Naive B cell (primary cell): ENCODE data around the gene PRKCE. TPM values are rescaled to one million over a fixed set of nuclear protein-coding genes. Genes with fewer than 3 reads are reported as not detected.

ENCODE experiments used
- ATAC-seq, 2 donors: fragments of 150-1000 bp; cut with Tn5 transposase; 2 replicates each; pipeline ENCODE4 v1.10.0; 2021; ENCODE audit warnings: low read depth in 2 of 2, mild to moderate bottlenecking in 2 of 2, moderate library complexity in 2 of 2
- DNase-seq: peaks from one replicate; pipeline ENCODE4 v3.0.0; 2022
- H3K27ac Mint-ChIP-seq, 6 donors: one replicate each; pipeline ENCODE4 v1.8.0; 2020 to 2022; ENCODE audit warnings: mild to moderate bottlenecking in 6 of 6, mixed read lengths in 6 of 6, moderate library complexity in 5 of 6, inconsistent platforms in 2 of 6
- H3K27me3 Mint-ChIP-seq, 3 donors: one replicate each; pipeline ENCODE4 v1.8.0; 2021 to 2022; ENCODE audit warnings: mixed read lengths in 3 of 3, mild to moderate bottlenecking in 1 of 3
- H3K36me3 Mint-ChIP-seq, 2 donors: one replicate each; pipeline ENCODE4 v1.8.0; 2020 to 2022; ENCODE audit warnings: mixed read lengths in 2 of 2, inconsistent platforms in 1 of 2, mild to moderate bottlenecking in 1 of 2
- H3K4me1 Mint-ChIP-seq, 3 donors: one replicate each; pipeline ENCODE4 v1.8.0; 2020 to 2022; ENCODE audit warnings: mixed read lengths in 3 of 3, inconsistent platforms in 1 of 3, mild to moderate bottlenecking in 1 of 3, moderate library complexity in 1 of 3
- H3K4me3 Mint-ChIP-seq, 8 donors: one replicate each; pipeline ENCODE4 v1.8.0; 2020 to 2022; ENCODE audit warnings: mild to moderate bottlenecking in 8 of 8, mixed read lengths in 8 of 8, moderate library complexity in 8 of 8, inconsistent platforms in 2 of 8
- H3K9me3 Mint-ChIP-seq, 7 donors: one replicate each; pipeline ENCODE4 v1.8.0; 2020 to 2022; ENCODE audit warnings: mixed read lengths in 7 of 7, mild to moderate bottlenecking in 5 of 7, inconsistent platforms in 2 of 7, moderate library complexity in 1 of 7
- polyA plus RNA-seq, 6 donors: library from polyadenylated mRNA; unstranded; fragments of 300-500 nt; fragmentation: Illumina TruSeq; gene quantifications; one replicate each; pipeline ENCODE4 v1.2.3, GENCODE V29; 2021; ENCODE audit warnings: low read depth in 6 of 6

Gene PRKCE
- polyA plus RNA-seq, 6 donors from 2014 or later = 14.8 to 33.3 (median 23.2) TPM

- DNase-seq (no peak), ATAC-seq (no peak)
- peak overlapping the region in 3 of 6 donors; percentile 16 to 59 (median 58) for H3K27ac Mint-ChIP-seq
- H3K36me3 Mint-ChIP-seq = peaks cover 0 to 9% of the 10 kb centered on the region in 2 donors
- H3K4me3 Mint-ChIP-seq = peak overlapping the region in 7 of 8 donors; percentile 80 to 99 (median 99)
- peaks cover 52 to 77% (median 66%) of the 10 kb centered on the region in 3 donors for H3K4me1 Mint-ChIP-seq
- H3K27me3 Mint-ChIP-seq = no peaks in the 10 kb centered on the region
- H3K9me3 Mint-ChIP-seq = peaks cover 0 to 4% (median 0%) of the 10 kb centered on the region in 7 donors
Observed at GRCh38 chr2:45654250-45654649, 2.8 kb downstream of the PRKCE start.

GRCh38 chr2:45661828-45662227, 10.4 kb downstream of the PRKCE start:
- Mint-ChIP-seq H3K4me1 (peaks cover 54 to 85% (median 83%) of the 10 kb centered on the region in 3 donors), H3K27me3 (no peaks in the 10 kb centered on the region), H3K36me3 (peaks cover 9 to 10% of the 10 kb centered on the region in 2 donors), H3K4me3 (peak overlapping the region in 2 of 8 donors; percentile 33 to 36), H3K27ac (peak overlapping the region in 1 of 6 donors; percentile 9), H3K9me3 (no peaks in the 10 kb centered on the region)
- ATAC-seq (no peak), DNase-seq (no peak)

- Mint-ChIP-seq H3K27ac (peak overlapping the region in 1 of 6 donors; percentile 59), H3K36me3 (peaks cover 3 to 16% of the 10 kb centered on the region in 2 donors)
Observed at GRCh38 chr2:45664635-45665261, 13.3 kb downstream of the PRKCE start.

GRCh38 chr2:45668509-45668908, 17.0 kb downstream of the PRKCE start:
- H3K27ac Mint-ChIP-seq = peak overlapping the region in 1 of 6 donors; percentile 18
- DNase-seq (no peak), ATAC-seq (no peak)
- H3K4me1 Mint-ChIP-seq = peaks cover 39 to 65% (median 55%) of the 10 kb centered on the region in 3 donors
- H3K36me3 Mint-ChIP-seq = peaks cover 8 to 15% of the 10 kb centered on the region in 2 donors
- no peaks in the 10 kb centered on the region for H3K9me3 Mint-ChIP-seq
- no peaks in the 10 kb centered on the region for H3K27me3 Mint-ChIP-seq
- H3K4me3 Mint-ChIP-seq = no peak overlapping the region

More at GRCh38 chr2:45664635-45665261, 13.3 kb downstream of the PRKCE start:
- no peak for ATAC-seq
- Mint-ChIP-seq H3K4me3 (no peak overlapping the region), H3K27me3 (no peaks in the 10 kb centered on the region), H3K9me3 (no peaks in the 10 kb centered on the region), H3K4me1 (peaks cover 44 to 78% (median 70%) of the 10 kb centered on the region in 3 donors)
- no peak for DNase-seq

- H3K36me3 Mint-ChIP-seq = peaks cover 8 to 15% of the 10 kb centered on the region in 2 donors
- peak overlapping the region in 3 of 6 donors; percentile 18 to 72 (median 44) for H3K27ac Mint-ChIP-seq
- H3K9me3 Mint-ChIP-seq = no peaks in the 10 kb centered on the region
- no peak for DNase-seq
- no peak overlapping the region for H3K4me3 Mint-ChIP-seq
- ATAC-seq = no peak
- peaks cover 43 to 67% (median 55%) of the 10 kb centered on the region in 3 donors for H3K4me1 Mint-ChIP-seq
- H3K27me3 Mint-ChIP-seq = no peaks in the 10 kb centered on the region
Observed at GRCh38 chr2:45669032-45669486, 17.6 kb downstream of the PRKCE start.

- Mint-ChIP-seq H3K4me1 (peaks cover 46 to 70% (median 60%) of the 10 kb centered on the region in 3 donors), H3K27me3 (no peaks in the 10 kb centered on the region), H3K27ac (peak overlapping the region in 2 of 6 donors; percentile 16 to 36), H3K36me3 (peaks cover 8 to 15% of the 10 kb centered on the region in 2 donors), H3K4me3 (no peak overlapping the region), H3K9me3 (no peaks in the 10 kb centered on the region)
- ATAC-seq (no peak), DNase-seq (no peak)
Observed at GRCh38 chr2:45670646-45671045, 19.2 kb downstream of the PRKCE start.

GRCh38 chr2:45672138-45672537, 20.7 kb downstream of the PRKCE start:
- ATAC-seq (no peak), DNase-seq (no peak)
- Mint-ChIP-seq H3K36me3 (peaks cover 8 to 11% of the 10 kb centered on the region in 2 donors), H3K27ac (peak overlapping the region in 2 of 6 donors; percentile 6 to 85), H3K27me3 (no peaks in the 10 kb centered on the region), H3K4me1 (peaks cover 52 to 73% (median 62%) of the 10 kb centered on the region in 3 donors), H3K9me3 (no peaks in the 10 kb centered on the region), H3K4me3 (peak overlapping the region in 1 of 8 donors; percentile 31)

GRCh38 chr2:45674035-45674816, 22.8 kb downstream of the PRKCE start:
- Mint-ChIP-seq H3K36me3 (peaks cover 4 to 14% of the 10 kb centered on the region in 2 donors), H3K27me3 (no peaks in the 10 kb centered on the region), H3K27ac (peak overlapping the region in 2 of 6 donors; percentile 67 to 73), H3K4me1 (peaks cover 47 to 70% (median 67%) of the 10 kb centered on the region in 3 donors), H3K4me3 (peak overlapping the region in 2 of 8 donors; percentile 1 to 35), H3K9me3 (no peaks in the 10 kb centered on the region)
- no peak for DNase-seq
- ATAC-seq = peak; percentile 28 to 55

- Mint-ChIP-seq H3K36me3 (peaks cover 4 to 14% of the 10 kb centered on the region in 2 donors), H3K27ac (peak overlapping the region in 1 of 6 donors; percentile 52), H3K27me3 (no peaks in the 10 kb centered on the region), H3K9me3 (no peaks in the 10 kb centered on the region), H3K4me3 (peak overlapping the region in 1 of 8 donors; percentile 38), H3K4me1 (peaks cover 55 to 76% (median 69%) of the 10 kb centered on the region in 3 donors)
- ATAC-seq (no peak), DNase-seq (no peak)
Observed at GRCh38 chr2:45675263-45675812, 23.9 kb downstream of the PRKCE start.

- Mint-ChIP-seq H3K27ac (peak overlapping the region in 1 of 6 donors; percentile 26), H3K36me3 (peaks cover 4 to 14% of the 10 kb centered on the region in 2 donors), H3K9me3 (no peaks in the 10 kb centered on the region), H3K4me1 (peaks cover 55 to 79% (median 70%) of the 10 kb centered on the region in 3 donors), H3K4me3 (no peak overlapping the region), H3K27me3 (no peaks in the 10 kb centered on the region)
- ATAC-seq (no peak), DNase-seq (no peak)
Observed at GRCh38 chr2:45676088-45676487, 24.6 kb downstream of the PRKCE start.

GRCh38 chr2:45678791-45679348, 27.4 kb downstream of the PRKCE start:
- Mint-ChIP-seq H3K4me1 (peaks cover 51 to 78% (median 77%) of the 10 kb centered on the region in 3 donors), H3K4me3 (no peak overlapping the region), H3K9me3 (no peaks in the 10 kb centered on the region), H3K36me3 (peaks cover 0 to 6% of the 10 kb centered on the region in 2 donors), H3K27ac (no peak overlapping the region), H3K27me3 (no peaks in the 10 kb centered on the region)
- ATAC-seq (no peak), DNase-seq (no peak)

GRCh38 chr2:45680351-45680967, 29.0 kb downstream of the PRKCE start:
- no peaks in the 10 kb centered on the region for H3K9me3 Mint-ChIP-seq
- ATAC-seq = no peak
- DNase-seq = no peak
- H3K27ac Mint-ChIP-seq = no peak overlapping the region
- H3K4me1 Mint-ChIP-seq = peaks cover 47 to 77% (median 76%) of the 10 kb centered on the region in 3 donors
- peak overlapping the region in 2 of 8 donors; percentile 33 to 40 for H3K4me3 Mint-ChIP-seq
- H3K36me3 Mint-ChIP-seq = peaks cover 0 to 6% of the 10 kb centered on the region in 2 donors
- H3K27me3 Mint-ChIP-seq = no peaks in the 10 kb centered on the region
